Measurements from ENCODE around the gene TIGAR.
A peak's percentile ranks its signal among the peaks of the same experiment; 100 is the strongest.

The TIGAR gene

DNA sequence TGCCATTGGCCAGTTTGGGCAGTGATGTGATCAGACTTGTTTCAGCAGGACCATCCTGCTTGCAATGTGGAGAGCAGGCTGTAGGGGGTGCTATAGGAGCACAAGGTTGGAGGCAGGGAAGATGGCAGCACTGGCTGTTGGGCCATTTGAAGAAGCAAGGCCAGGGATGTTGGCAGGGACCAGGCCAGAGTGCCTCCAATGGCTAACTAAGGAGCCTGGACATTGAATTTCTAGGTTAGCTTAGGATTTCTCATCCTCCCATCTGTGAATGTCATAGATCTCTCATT lies 35.0 kb downstream of the TIGAR start:
- ATAC-seq: peak; percentile 61
- TF ChIP-seq BACH2 (CRISPR knock-in tag; IDR thresholded peaks at IDR 0.05; ENCODE audit: borderline replicate concordance): no peak
- TF ChIP-seq TCF4 (CRISPR knock-in tag; IDR thresholded peaks at IDR 0.05; ENCODE audit: borderline replicate concordance): no peak
- TF ChIP-seq ESRRG (CRISPR knock-in tag; IDR thresholded peaks at IDR 0.05): no peak
- TF ChIP-seq ISL1 (CRISPR knock-in tag; IDR thresholded peaks at IDR 0.05): no peak
- TF ChIP-seq, protein P1, sequence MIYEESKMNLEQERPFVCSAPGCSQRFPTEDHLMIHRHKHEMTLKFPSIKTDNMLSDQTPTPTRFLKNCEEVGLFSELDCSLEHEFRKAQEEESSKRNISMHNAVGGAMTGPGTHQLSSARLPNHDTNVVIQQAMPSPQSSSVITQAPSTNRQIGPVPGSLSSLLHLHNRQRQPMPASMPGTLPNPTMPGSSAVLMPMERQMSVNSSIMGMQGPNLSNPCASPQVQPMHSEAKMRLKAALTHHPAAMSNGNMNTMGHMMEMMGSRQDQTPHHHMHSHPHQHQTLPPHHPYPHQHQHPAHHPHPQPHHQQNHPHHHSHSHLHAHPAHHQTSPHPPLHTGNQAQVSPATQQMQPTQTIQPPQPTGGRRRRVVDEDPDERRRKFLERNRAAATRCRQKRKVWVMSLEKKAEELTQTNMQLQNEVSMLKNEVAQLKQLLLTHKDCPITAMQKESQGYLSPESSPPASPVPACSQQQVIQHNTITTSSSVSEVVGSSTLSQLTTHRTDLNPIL (CRISPR knock-in tag; IDR thresholded peaks at IDR 0.05; ENCODE audit: low read depth): no peak
- no peak for TF ChIP-seq SNAI2 (CRISPR knock-in tag; IDR thresholded peaks at IDR 0.05)
- no peak for TF ChIP-seq ZNF70 (CRISPR knock-in tag; IDR thresholded peaks at IDR 0.05)
- TF ChIP-seq, protein P2, sequence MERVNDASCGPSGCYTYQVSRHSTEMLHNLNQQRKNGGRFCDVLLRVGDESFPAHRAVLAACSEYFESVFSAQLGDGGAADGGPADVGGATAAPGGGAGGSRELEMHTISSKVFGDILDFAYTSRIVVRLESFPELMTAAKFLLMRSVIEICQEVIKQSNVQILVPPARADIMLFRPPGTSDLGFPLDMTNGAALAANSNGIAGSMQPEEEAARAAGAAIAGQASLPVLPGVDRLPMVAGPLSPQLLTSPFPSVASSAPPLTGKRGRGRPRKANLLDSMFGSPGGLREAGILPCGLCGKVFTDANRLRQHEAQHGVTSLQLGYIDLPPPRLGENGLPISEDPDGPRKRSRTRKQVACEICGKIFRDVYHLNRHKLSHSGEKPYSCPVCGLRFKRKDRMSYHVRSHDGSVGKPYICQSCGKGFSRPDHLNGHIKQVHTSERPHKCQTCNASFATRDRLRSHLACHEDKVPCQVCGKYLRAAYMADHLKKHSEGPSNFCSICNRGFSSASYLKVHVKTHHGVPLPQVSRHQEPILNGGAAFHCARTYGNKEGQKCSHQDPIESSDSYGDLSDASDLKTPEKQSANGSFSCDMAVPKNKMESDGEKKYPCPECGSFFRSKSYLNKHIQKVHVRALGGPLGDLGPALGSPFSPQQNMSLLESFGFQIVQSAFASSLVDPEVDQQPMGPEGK (CRISPR knock-in tag; IDR thresholded peaks at IDR 0.05; ENCODE audit: borderline replicate concordance): no peak
- no peak for TF ChIP-seq GLIS3 (CRISPR knock-in tag; IDR thresholded peaks at IDR 0.05)
- TF ChIP-seq RARB (CRISPR knock-in tag; IDR thresholded peaks at IDR 0.05): no peak
- no peak for TF ChIP-seq ZFP30 (CRISPR knock-in tag; IDR thresholded peaks at IDR 0.05)
- TF ChIP-seq PPARA (CRISPR knock-in tag; IDR thresholded peaks at IDR 0.05; ENCODE audit: borderline replicate concordance): no peak
- no peak for TF ChIP-seq ZNF565 (CRISPR knock-in tag; conservative IDR thresholded peaks at IDR 0.05; ENCODE audit: low read depth)
- no peak for TF ChIP-seq ARNTL (CRISPR knock-in tag; IDR thresholded peaks at IDR 0.05; ENCODE audit: borderline replicate concordance, low read depth)
- no peak for TF ChIP-seq OSR1 (CRISPR knock-in tag; IDR thresholded peaks at IDR 0.05)
- TF ChIP-seq ZFP3 (CRISPR knock-in tag; IDR thresholded peaks at IDR 0.05): no peak
- TF ChIP-seq ZNF8 (CRISPR knock-in tag; IDR thresholded peaks at IDR 0.05): no peak
- TF ChIP-seq CSDC2 (CRISPR knock-in tag; IDR thresholded peaks at IDR 0.05): no peak

DNA sequence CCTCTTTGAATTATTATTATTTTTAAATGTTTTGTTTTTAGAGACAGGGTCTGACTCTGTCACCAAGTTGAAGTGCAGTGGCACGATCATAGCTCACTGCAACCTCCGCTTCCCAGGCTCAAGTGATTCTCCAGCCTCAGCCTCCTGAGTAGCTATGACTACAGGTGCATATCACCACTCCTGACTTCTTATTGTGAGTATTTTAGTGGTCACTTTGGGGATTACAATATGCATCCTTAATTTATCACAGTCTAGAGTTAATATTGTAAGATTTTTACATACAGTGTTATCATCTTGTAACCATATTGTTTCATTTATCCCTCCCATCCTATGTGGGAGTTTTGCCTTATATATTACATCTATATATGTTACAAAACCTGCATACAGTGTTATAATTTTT lies 45.1 kb downstream of the TIGAR start:
- TF ChIP-seq ZNF565 (CRISPR knock-in tag; conservative IDR thresholded peaks at IDR 0.05; ENCODE audit: low read depth) (no peak), ZFP3 (CRISPR knock-in tag; IDR thresholded peaks at IDR 0.05) (no peak), ARNTL (CRISPR knock-in tag; IDR thresholded peaks at IDR 0.05; ENCODE audit: borderline replicate concordance, low read depth) (no peak), TCF4 (CRISPR knock-in tag; IDR thresholded peaks at IDR 0.05; ENCODE audit: borderline replicate concordance) (no peak), ISL1 (CRISPR knock-in tag; IDR thresholded peaks at IDR 0.05) (no peak), ZNF8 (CRISPR knock-in tag; IDR thresholded peaks at IDR 0.05) (no peak), TOX (CRISPR knock-in tag; IDR thresholded peaks at IDR 0.05; ENCODE audit: borderline replicate concordance) (no peak), RARB (CRISPR knock-in tag; IDR thresholded peaks at IDR 0.05) (no peak), GLIS3 (CRISPR knock-in tag; IDR thresholded peaks at IDR 0.05) (no peak), PPARA (CRISPR knock-in tag; IDR thresholded peaks at IDR 0.05; ENCODE audit: borderline replicate concordance) (no peak), BACH2 (CRISPR knock-in tag; IDR thresholded peaks at IDR 0.05; ENCODE audit: borderline replicate concordance) (no peak), ZNF70 (CRISPR knock-in tag; IDR thresholded peaks at IDR 0.05) (no peak), SNAI2 (CRISPR knock-in tag; IDR thresholded peaks at IDR 0.05) (no peak), ZFP30 (CRISPR knock-in tag; IDR thresholded peaks at IDR 0.05) (no peak), ZC3H10 (CRISPR knock-in tag; IDR thresholded peaks at IDR 0.05) (no peak)
- TF ChIP-seq, protein P1 (CRISPR knock-in tag; IDR thresholded peaks at IDR 0.05; ENCODE audit: low read depth): no peak
- TF ChIP-seq, protein P2 (CRISPR knock-in tag; IDR thresholded peaks at IDR 0.05; ENCODE audit: borderline replicate concordance): no peak
- TF ChIP-seq, protein P3, sequence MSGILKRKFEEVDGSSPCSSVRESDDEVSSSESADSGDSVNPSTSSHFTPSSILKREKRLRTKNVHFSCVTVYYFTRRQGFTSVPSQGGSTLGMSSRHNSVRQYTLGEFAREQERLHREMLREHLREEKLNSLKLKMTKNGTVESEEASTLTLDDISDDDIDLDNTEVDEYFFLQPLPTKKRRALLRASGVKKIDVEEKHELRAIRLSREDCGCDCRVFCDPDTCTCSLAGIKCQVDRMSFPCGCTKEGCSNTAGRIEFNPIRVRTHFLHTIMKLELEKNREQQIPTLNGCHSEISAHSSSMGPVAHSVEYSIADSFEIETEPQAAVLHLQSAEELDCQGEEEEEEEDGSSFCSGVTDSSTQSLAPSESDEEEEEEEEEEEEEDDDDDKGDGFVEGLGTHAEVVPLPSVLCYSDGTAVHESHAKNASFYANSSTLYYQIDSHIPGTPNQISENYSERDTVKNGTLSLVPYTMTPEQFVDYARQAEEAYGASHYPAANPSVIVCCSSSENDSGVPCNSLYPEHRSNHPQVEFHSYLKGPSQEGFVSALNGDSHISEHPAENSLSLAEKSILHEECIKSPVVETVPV (CRISPR knock-in tag; IDR thresholded peaks at IDR 0.05): no peak
- TF ChIP-seq, protein P4, sequence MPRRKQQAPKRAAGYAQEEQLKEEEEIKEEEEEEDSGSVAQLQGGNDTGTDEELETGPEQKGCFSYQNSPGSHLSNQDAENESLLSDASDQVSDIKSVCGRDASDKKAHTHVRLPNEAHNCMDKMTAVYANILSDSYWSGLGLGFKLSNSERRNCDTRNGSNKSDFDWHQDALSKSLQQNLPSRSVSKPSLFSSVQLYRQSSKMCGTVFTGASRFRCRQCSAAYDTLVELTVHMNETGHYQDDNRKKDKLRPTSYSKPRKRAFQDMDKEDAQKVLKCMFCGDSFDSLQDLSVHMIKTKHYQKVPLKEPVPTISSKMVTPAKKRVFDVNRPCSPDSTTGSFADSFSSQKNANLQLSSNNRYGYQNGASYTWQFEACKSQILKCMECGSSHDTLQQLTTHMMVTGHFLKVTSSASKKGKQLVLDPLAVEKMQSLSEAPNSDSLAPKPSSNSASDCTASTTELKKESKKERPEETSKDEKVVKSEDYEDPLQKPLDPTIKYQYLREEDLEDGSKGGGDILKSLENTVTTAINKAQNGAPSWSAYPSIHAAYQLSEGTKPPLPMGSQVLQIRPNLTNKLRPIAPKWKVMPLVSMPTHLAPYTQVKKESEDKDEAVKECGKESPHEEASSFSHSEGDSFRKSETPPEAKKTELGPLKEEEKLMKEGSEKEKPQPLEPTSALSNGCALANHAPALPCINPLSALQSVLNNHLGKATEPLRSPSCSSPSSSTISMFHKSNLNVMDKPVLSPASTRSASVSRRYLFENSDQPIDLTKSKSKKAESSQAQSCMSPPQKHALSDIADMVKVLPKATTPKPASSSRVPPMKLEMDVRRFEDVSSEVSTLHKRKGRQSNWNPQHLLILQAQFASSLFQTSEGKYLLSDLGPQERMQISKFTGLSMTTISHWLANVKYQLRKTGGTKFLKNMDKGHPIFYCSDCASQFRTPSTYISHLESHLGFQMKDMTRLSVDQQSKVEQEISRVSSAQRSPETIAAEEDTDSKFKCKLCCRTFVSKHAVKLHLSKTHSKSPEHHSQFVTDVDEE (CRISPR knock-in tag; IDR thresholded peaks at IDR 0.05): no peak
- TF ChIP-seq, protein P5, sequence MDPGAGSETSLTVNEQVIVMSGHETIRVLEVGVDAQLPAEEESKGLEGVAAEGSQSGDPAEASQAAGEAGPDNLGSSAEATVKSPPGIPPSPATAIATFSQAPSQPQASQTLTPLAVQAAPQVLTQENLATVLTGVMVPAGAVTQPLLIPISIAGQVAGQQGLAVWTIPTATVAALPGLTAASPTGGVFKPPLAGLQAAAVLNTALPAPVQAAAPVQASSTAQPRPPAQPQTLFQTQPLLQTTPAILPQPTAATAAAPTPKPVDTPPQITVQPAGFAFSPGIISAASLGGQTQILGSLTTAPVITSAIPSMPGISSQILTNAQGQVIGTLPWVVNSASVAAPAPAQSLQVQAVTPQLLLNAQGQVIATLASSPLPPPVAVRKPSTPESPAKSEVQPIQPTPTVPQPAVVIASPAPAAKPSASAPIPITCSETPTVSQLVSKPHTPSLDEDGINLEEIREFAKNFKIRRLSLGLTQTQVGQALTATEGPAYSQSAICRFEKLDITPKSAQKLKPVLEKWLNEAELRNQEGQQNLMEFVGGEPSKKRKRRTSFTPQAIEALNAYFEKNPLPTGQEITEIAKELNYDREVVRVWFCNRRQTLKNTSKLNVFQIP (CRISPR knock-in tag; IDR thresholded peaks at IDR 0.05; ENCODE audit: borderline replicate concordance, low read depth): no peak
- no peak for ATAC-seq
